Measurements from ENCODE around the gene TMEM219.
"Not testable (repeated sequence)": the region's sequence is repeated elsewhere in the genome, so short reads cannot be mapped to it uniquely, and the experiment has no call there.

Gene TMEM219, protein sequence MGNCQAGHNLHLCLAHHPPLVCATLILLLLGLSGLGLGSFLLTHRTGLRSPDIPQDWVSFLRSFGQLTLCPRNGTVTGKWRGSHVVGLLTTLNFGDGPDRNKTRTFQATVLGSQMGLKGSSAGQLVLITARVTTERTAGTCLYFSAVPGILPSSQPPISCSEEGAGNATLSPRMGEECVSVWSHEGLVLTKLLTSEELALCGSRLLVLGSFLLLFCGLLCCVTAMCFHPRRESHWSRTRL

DNA sequence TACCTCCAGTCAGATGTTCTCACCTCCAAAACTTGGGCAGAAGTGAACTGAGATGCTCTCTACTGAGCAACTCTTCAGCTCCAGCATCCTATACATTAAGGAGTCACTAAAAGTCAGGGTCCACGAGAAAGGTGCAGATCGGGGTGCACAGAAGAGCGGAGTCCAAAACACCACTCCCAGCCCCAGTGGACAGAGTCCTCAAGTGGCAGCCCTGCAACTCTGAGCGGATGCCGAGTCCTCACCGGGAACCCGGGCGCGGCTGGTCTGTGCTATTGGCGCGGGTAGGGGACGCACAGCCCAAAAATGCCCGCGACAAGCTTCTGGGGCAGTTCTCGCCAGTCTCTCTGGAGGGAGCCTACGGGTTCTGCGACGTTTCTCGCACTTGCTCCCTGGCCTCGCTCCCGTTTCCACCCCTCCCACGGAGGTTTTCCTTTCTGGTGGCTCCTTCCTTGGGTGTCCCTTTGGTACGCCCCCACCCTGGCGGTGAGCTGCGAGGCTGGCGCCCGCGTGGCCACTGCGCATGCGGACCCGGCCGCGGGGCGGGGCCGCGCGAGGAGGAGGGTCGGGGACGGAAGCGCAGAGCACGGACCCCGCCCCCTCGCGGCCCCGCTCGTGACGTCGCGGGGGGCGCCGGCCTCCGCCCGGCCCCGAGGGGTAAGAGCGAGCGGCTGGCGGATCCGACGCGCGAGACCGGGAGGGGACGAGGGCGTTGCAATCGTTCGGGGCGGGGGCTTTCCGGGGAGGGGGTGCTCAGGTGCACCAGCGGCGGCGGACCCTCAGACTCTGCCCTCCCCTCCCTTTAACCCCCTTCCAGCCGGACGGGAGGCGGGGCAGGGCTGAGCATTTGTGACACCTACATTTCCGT, at the start of gene TMEM219:
TMEM219 (plus strand) TSS at position 601 of the 865 bp plus-strand sequence. CDS start 1,065 bp downstream, outside the sequence.
- peak; percentile 85 for DNase-seq

DNA sequence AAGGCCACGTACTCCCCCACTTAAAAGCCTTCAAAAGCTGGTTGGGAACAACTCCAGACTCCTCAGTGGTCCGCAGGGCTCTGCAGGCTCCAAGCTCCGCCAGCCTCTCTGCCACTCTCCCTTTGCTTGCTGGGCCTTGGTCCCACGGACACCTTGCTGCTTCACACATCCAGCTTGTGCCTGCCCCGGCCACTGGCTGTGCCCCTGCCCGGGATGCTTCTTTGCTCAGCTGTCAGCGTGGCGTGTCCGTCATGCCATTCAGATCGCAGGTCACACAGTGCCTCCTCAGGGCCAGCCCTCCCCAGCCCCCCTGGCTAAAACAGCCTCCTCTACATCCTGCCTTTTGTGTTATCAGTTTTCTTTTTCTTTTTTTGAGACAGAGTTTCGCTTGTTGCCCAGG, 49.8 kb upstream of the TMEM219 start:
- DNase-seq = no peak

DNA sequence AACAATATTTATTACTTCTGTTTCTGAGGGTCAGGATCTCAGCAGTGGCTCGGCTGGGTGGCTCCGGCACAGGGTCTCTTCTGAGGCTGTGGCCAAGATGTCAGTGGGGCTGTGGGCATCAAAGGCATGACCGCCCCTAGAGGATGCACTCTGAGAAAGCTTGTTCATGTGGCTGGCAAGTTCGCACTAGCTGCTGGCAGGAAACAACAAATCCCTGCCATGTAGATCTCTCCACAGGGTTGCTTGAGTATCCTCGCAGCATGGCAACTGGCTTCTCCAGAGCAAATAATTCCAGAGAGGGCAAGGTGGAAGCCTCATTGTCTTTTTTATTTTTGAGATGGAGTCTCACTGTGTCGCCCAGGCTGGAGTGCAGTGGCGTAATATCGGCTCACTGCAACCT, 48.4 kb upstream of the TMEM219 start:
- DNase-seq = no peak

DNA sequence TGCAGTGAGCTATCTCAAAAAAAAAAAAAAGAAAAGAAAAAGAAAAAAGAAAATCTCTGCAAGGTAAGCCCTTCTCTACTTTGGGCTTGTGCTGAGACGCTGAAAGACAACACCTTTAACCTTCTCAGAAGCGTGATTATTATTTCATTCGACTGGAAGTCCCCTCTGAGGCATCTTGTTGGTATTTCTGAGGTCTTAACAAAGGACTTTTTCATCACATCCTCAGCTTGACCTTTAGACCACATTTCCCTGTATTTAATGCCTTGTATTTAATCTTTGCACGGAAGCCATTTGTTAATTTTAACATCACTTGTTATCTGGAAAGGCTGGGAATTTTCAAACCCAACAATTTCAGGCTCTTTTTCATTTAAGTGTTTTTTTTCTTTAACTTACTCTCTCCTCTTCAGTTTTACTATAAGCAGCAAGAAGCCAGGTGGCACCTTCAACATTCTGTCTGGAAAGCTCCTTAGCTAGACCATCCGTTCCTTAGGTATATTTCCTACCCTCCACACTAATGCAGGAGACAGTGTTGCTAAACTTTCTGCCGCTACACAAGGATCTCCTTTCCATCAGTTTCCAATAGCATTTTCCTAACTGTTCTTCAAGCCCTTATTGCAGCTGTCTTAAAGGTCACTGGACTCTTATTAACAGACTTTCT, 46.2 kb upstream of the TMEM219 start:
- no peak for DNase-seq

DNA sequence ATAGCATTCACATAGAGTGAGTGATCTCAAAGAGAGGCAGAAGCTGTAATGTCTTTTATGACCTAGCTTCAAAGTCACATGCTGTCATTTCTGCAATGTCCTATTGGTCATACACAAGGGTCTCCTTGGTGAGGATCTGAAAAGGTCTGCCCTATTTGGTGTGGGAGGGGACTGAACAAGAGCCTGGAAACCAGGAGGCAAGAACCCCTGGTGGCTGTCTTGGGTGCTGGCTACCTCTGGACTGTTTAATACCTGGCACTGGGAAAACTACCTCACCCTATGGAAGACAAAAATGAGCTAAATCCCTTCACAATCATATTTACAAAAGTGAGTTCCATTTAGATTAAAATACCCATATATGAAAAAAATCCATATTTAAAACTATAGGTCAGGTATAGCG, 44.9 kb upstream of the TMEM219 start:
- DNase-seq = no peak

DNA sequence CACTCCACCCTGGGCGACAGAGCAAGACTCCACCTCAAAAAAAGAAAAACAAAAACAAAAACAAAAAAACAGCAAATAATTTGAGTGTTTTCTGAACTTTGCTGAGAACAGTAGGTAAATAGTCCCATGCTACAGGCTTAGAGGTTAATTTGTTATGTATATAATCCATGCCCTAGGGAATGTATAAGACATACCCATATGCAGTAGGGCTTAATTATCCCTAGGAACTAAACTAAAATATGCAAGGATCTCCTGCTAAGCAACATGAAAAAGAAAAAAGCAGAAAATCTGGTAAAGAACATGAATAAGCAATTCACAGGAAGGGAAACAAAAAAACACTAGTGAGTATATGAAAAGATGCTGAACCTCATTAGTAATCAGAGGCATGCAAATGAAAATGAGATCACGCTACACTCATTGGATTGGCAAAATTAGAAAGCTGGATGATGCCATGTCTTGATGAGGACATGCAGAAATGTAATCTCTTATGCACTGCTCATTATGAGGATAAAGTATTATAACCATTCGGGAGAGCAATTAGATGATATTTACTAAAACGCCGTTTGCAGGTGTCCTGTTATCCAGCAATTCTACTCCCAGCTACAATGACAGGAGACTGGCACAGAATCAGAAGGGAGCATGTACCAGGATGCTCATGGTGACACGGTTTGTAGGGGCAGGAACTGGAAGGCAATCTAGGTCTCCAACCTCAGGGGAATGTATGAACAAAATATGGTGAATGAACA, 41.4 kb upstream of the TMEM219 start:
- DNase-seq = no peak

DNA sequence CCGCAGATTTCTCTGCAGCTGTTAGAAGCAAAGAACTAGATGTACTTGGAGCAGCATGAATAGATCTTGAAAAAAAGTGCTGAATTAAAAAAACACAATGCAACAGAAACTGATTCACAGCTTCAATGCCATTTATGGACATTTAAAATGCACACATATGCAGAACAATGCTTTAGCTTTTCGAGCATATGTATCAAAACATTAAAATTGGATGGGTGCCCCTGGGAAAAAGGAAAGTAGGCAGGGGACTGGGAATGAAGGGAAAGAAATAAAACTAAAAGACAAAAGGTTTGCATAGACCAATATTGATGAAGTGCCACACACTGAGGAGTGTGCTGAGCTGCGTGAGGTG, 40.9 kb upstream of the TMEM219 start:
- no peak for DNase-seq

DNA sequence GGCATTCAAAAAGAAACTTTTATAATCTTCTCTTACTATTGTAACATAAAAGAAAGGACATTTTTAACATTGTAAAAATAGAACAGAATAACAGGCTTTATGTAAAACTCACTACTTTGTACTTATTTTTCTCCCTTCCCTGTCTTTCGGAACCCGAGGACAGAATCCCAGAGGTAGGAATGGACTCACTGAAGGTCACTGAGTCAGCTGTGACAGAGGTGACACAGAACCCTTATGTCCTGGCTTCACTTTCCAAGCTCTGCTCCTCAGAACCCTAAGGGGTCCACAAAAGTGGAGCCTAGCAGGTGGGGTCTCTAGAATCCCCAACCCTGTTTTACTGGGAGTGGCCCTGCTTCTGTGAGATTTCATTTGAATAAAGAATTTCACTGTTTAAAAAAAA, 39.6 kb upstream of the TMEM219 start:
- no peak for DNase-seq

DNA sequence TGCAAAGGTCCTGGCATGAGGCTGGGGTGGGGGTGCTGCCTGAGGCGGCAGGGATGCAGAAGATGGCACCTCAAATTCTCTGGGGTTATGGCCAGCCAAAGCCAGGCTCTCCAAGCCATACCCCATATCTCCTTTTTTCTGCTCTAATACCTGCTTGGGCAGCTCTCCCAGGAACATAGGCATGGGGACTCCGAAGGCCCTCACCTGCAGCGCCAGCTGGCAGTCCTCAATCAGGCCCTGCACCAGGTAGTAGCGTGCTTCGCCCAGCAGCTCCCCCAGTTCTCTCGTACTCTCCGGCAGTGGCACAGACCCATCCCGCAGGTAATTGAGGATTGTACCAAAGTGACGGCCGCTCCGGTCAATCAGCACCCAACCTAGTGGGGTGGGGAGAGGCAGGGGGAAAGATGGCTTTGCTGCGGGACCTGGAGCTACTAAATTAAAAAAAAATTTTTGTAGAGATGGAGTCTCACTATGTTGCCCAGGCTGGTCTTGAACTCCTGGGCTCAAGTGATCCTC, 38.8 kb upstream of the TMEM219 start:
- no peak for DNase-seq

DNA sequence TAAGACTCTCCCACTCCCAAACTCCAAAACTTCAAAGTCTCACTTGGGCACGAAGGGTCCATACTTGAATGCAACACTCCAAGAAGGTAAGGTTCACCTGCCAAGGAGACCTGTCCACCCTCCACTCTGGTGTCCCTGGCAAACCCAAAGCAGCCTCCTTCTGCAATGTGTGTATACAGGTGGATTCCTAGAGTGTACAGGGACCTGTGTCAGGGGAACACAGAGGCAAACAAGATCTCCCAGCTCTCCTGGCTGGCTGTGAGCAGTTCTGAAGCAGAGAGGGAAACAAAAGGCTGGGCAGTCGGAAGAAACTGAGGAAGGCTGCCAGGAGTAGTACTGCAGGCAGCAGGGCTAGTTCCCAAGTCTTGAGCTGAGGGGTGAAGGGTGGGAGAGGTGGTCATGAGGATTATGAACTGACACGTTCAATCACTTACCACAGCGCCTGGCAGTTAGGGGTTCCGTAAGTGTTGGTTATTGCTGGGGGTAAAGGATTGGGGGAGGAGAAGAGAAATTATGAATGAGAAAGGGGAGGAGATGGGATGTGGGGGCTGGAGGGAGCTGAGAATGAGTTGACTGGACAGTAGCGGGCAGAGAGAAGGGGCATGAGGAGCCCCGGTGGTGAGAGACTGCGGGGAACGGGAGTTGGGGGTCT, 36.6 kb upstream of the TMEM219 start:
- DNase-seq = no peak

DNA sequence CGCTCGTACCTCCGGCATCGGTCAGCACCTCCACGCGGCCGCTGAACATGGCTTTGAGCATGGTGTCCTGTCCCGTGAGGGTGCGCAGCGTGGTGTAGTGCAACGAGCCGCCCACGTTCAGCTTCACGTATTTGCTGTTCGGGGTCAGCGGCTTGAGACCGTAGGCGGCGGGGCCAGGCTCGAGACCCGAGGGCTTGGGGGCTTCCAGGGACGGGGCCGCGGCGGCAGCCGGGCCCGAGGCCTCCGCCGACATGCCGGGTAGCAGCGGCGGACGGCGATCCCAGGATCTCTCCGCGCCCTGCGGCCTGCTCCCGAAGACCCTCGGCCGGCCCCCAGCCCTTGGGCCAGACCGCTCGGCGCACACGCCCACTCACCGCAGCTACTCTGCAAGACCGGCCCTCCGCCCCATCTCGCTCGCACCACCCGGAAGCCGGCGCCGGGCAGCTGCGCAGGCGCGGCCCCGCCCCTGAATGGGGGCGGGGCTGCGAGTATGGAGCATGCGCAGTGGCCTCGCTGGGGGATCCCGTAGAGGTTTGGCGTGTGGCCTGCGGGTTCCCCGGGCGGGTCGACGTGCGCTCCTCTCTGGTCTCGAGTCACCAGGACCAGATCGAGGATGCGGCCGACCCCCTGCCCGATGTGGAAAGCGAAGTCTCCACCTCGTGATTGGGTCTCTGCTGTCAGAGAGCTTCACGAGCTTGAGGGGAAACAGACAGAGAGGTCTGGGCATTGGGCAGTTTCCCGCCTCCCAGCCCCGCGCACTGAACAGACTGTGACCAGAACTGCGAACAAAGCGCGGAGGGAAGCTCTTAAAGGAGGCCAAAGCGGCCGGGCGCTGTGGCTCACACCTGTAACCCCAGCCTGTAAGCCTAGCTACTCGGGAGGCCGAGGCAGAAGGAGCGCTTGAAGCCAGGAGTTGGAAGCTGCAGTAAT, 35.8 kb upstream of the TMEM219 start, which contains the start of gene KCTD13:
KCTD13 (minus strand) TSS at position 446 of the 930 bp plus-strand sequence; CDS start at position 253, 193 bp downstream.
- peak; percentile 79 for DNase-seq

DNA sequence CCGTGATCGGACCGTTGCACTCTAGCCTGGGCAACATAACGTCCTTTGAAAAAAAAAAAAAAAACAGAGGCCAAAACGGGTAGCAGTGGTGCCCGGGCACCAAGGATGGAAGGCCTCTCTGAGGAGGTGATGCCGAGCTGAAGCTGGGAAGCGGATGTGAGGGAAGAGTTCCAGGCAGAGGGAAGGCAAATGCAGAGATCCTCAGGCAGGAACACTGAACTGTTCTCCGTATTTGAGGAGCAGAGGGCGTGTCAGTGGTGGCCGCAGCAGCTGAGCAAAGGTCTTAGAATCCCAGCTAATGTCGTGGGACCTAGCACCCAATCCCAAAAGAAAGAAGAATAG, 35.2 kb upstream of the TMEM219 start:
- DNase-seq = peak; percentile 53

DNA sequence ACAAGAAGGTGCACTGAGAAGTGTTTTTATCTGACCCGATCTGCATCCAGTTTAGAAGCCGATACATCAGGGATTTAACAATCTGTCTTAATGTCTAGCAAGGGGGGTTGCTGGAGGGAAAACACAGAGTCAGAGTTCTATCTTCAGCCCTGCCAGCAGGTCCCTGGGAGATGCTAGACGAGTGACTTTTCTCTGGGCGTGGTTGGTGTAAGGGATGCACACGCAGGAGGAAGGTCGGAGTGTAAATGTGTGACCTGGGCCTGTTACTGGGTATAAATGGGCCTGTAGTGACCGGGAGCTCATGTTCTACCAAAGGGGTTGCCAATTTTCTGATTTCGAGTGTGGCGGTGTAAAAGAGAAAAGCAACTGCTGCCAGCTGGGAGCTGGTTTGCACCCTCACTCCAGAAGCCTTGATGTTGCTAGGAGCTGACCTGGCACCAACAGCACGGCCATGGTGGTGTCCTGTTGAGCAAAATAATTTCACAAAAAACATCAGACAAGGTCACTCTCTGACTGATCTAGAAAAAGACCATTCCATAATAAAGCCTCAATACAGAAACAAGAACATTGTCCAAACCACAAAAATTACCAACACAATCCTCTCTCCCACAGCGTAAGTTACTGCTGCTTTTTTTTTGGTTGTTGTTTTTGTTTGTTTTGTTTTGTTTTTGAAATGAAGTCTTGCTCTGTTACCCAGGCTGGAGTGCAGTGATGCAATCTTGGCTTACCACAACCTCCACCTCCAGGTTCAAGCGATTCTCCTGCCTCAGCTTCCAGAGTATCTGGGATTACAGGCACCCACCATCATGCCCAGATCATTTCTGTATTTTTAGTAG, 34.6 kb upstream of the TMEM219 start:
- DNase-seq = no peak

DNA sequence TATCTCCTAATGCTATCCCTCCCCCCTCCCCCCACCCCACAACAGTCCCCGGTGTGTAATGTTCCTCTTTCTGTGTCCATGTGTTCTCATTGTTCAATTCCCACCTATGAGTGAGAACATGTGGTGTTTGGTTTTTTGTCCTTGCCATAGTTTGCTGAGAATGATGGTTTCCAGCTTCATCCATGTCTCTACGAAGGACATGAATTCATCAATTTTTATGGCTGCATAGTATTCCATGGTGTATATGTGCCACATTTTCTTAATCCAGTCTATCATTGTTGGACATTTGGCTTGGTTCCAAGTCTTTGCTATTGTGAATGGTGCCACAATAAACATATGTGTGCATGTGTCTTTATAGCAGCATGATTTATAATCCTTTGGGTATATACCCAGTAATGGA, 30.1 kb upstream of the TMEM219 start:
- not testable (repeated sequence) for DNase-seq

DNA sequence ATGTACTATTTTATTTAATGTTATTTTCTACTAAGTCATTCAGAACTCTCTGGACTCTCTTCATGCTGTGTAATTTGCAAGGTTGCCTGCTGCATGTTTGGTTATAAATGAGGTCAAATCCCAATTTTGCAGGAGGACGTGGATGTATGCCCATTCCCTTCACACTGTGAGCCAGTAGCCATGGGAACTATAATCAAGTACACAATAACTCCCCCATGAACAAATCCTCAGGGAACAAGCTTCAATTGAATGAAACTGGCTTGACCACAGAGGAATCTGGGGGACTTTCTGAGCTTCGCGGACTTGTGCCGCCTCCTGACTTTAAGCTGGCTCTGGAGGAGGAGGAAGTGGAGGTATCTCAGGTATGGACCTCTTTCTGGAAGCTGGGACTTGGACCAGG, 21.2 kb upstream of the TMEM219 start:
- DNase-seq = no peak

DNA sequence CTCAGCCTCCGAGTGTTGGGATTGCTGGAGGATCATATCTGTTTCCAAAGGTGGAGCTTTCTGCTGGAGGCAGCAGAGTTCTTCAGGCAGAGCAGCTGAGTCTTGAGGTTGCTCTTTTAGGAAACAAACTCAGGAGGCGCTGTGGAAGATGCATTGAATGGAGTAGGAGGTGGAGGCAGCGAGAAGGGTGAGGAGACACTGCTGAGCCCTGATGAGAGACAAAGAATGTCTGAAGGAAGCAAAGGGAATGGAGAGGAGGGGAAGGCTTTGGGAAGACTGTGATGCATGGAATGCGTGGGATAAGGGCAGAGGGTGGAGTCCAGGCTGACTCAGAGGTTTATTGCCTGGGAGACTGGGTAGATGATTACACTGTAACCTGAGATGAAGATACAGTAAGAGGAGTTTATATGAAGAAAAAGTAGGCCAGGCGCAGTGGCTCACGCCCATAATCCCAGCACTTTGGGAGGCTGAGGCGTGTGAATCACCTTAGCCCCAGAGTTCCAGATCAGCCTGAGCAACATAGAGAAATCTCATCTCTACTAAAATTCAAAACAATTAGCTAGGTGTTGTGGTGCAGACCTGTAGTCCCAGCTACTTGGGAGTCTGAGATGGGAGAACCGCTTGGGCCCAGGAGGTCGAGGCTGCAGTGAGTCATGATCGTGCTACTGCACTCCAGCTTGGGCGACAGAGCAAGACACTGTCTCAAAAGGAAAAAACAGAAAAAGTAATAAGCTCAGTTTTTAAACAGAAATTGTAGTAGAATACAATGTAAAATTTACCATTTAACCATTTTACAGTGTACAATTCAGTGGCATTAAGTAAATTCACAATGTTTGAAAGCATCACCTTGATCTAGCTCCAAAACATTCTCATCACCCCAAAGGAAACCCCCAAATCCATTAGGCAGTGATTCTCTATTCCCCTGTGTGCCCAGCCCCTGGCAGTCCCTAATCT, 17.8 kb upstream of the TMEM219 start:
- DNase-seq = peak; percentile 75

DNA sequence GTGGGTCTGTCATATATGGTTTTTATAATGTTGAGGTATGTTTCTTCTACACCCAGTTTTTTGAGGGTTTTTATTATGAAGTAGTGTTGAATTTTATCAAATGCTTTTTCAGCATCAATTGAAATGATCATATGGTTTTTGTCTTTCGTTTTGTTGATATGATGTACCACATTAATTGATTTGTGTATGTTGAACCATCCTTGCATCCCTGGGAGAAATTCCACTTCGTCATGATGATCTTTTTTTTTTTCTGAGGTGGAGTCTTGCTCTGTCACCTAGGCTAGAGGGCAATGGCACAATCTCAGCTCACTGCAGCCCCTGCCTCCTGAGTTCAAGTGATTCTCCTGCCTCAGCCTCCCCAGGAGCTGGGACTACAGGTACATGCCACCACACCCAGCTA, 14.0 kb upstream of the TMEM219 start:
- no peak for DNase-seq

DNA sequence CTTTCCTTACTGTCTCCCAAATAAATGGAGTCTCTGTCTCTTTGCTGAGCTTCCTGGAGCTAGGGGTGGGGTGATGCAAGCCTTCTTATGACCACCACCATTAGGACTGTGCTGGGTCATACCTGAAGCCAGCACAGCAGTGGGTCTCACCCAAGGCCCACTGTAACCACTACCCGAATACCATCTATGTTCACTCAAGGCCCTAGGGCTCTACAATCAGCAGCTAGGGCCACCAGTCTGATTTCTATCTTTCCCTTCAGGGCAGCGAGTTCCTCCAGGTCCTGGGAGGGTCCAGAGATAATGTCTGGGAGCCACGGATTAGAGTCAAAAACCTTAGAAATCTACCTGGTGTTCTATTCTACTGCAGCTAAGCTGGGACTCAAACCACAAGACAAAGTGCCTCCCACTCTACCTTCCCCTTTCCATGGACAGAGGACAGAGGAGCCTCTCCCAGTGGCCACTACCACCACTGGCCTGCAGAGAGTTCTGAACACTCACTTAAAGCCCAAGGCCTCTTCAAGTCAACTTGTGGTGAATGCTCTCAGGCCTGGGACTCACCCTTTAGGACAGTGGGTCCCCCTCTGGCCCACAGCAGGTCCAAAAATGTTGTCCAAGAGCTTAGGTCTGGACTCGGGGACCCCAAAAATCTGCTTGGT, 10.9 kb upstream of the TMEM219 start:
- DNase-seq = no peak
